Upper lobe of left lung (tissue), 6 donors: ENCODE results near the gene FCMR. TPM values are rescaled to one million over a fixed set of nuclear protein-coding genes. Genes with fewer than 3 reads are reported as not detected.
A peak's percentile ranks its signal among the peaks of the same experiment; 100 is the strongest.

Experiments
- ATAC-seq, 2 donors: fragments of 200-7000 bp; cut with Tn5 transposase; one replicate each; pipeline ENCODE4 v1.9.1; 2022; ENCODE audit warnings: mild to moderate bottlenecking in 2 of 2, moderate library complexity in 2 of 2; ENCODE audit not compliant: low FRiP score in 2 of 2
- DNase-seq, 2 donors: peaks; one replicate each; pipeline ENCODE4 v3.0.0-alpha.2; 2019 to 2020
- H3K27ac ChIP-seq, 4 donors: fragments of 200-600 bp; sonication (generic); one replicate each; pipeline ENCODE4 v1.5.1; 2016 to 2019
- H3K27me3 ChIP-seq, 4 donors: fragments of 200-600 bp; sonication (generic); one replicate each; pipeline ENCODE4 v1.5.1; 2017 to 2019
- H3K36me3 ChIP-seq, 4 donors: fragments of 200-600 bp; sonication (generic); one replicate each; pipeline ENCODE4 v1.5.1; 2016 to 2019
- H3K4me1 ChIP-seq, 4 donors: fragments of 200-600 bp; sonication (generic); one replicate each; pipeline ENCODE4 v1.5.1; 2018 to 2019
- H3K4me3 ChIP-seq, 4 donors: fragments of 200-600 bp; sonication (generic); one replicate each; pipeline ENCODE4 v1.5.1; 2017 to 2019; ENCODE audit warnings: mild to moderate bottlenecking in 2 of 4, moderate library complexity in 1 of 4
- H3K9me3 ChIP-seq, 4 donors: fragments of 200-600 bp; sonication (generic); one replicate each; pipeline ENCODE4 v1.5.1; 2018 to 2019
- CTCF ChIP-seq, 6 experiments: fragments of 450-650 bp in 4 of 6; fragments of 200-600 bp in 2 of 6; sonication (generic) in 2 of 6; IDR thresholded peaks; one replicate each; pipeline ENCODE4 v1.5.1; 2016 to 2019; ENCODE audit warnings: antibody characterized with exemption in 6 of 6
- EP300 ChIP-seq, 4 donors: sonication (generic); formaldehyde crosslinking; IDR thresholded peaks; one replicate each; pipeline ENCODE4 v1.5.1; 2017; ENCODE audit warnings: antibody characterized with exemption in 4 of 4, control low read depth in 2 of 4
- POLR2A ChIP-seq, 4 donors: fragments of 450-650 bp; IDR thresholded peaks; one replicate each; pipeline ENCODE4 v1.5.1; 2016 to 2017; ENCODE audit warnings: antibody characterized with exemption in 4 of 4, mild to moderate bottlenecking in 2 of 4
- POLR2AphosphoS5 ChIP-seq, 2 donors: sonication (generic); formaldehyde crosslinking; IDR thresholded peaks; one replicate each; pipeline ENCODE4 v1.5.1; 2017; ENCODE audit warnings: antibody characterized with exemption in 2 of 2
- WGBS, 2 donors: methylation state at CpG; one replicate each; pipeline ENCODE4 v1.1.5; 2017 to 2018; 5-methylcytosine and 5-hydroxymethylcytosine counted together
- total RNA-seq, 6 donors: library from RNA; depleted of rRNA in 4 of 6; stranded (reverse); fragments of >200 nt in 4 of 6; gene quantifications; one replicate each; pipeline versions ENCODE4 v1.1.0 to v1.2.1, GENCODE V29; 2016 to 2021
- donor health status: DM: no; HTN: no; CAD: no; lungs with moderate emphysema.
- donor health status: DM: no; HTN: yes; CAD: no; lungs with severe emphysema.

FCMR gene
- total RNA-seq, 6 donors from 2014 or later: 4.3 to 13.6 (median 7.2) TPM

GRCh38 chr1:206913766-206914537 lies 7.8 kb downstream of the FCMR start:
- H3K27ac ChIP-seq: no peak overlapping the region
- peaks cover 0 to 8% (median 0%) of the 10 kb centered on the region in 4 donors for H3K27me3 ChIP-seq
- TF ChIP-seq EP300 (IDR thresholded peaks at IDR 0.05) (no peak), POLR2AphosphoS5 (IDR thresholded peaks at IDR 0.05) (no peak), CTCF (IDR thresholded peaks at IDR 0.05) (no peak), POLR2A (IDR thresholded peaks at IDR 0.05) (no peak)
- no peak for DNase-seq
- H3K4me1 ChIP-seq: peaks cover 13 to 17% (median 16%) of the 10 kb centered on the region in 4 donors
- no peaks in the 10 kb centered on the region for H3K9me3 ChIP-seq
- no peaks in the 10 kb centered on the region for H3K36me3 ChIP-seq
- ATAC-seq: no peak
- H3K4me3 ChIP-seq: no peak overlapping the region
- whole genome bisulfite sequencing, 2 donors: 77 to 81% methylated on average over 12 of the region's 12 CpGs

- peak in 1 of 2 donors; percentile 73 for DNase-seq
Measured at GRCh38 chr1:206912445-206913095, 9.2 kb downstream of the FCMR start.

GRCh38 chr1:206911064-206911663 lies 10.6 kb downstream of the FCMR start:
- Histone ChIP-seq H3K36me3 (no peaks in the 10 kb centered on the region), H3K9me3 (no peaks in the 10 kb centered on the region), H3K4me1 (peaks cover 19 to 22% (median 19%) of the 10 kb centered on the region in 4 donors), H3K27ac (no peak overlapping the region), H3K27me3 (peaks cover 0 to 8% (median 0%) of the 10 kb centered on the region in 4 donors), H3K4me3 (no peak overlapping the region)
- 5 to 7% methylated on average over 1 of the region's 1 CpG for WGBS, 2 donors
- no peak for TF ChIP-seq EP300 (IDR thresholded peaks at IDR 0.05)
- peak; percentile 61 to 89 (median 67) for TF ChIP-seq CTCF (IDR thresholded peaks at IDR 0.05)
- TF ChIP-seq POLR2A (IDR thresholded peaks at IDR 0.05): no peak
- TF ChIP-seq POLR2AphosphoS5 (IDR thresholded peaks at IDR 0.05): no peak
- peak in 1 of 2 donors; percentile 38 for DNase-seq
- peak; percentile 65 to 76 for ATAC-seq

More at GRCh38 chr1:206912445-206913095, 9.2 kb downstream of the FCMR start:
- H3K27ac ChIP-seq: no peak overlapping the region
- peak; percentile 84 to 91 (median 88) for TF ChIP-seq CTCF (IDR thresholded peaks at IDR 0.05)
- no peak for TF ChIP-seq POLR2AphosphoS5 (IDR thresholded peaks at IDR 0.05)
- no peaks in the 10 kb centered on the region for H3K36me3 ChIP-seq
- H3K9me3 ChIP-seq: no peaks in the 10 kb centered on the region
- ATAC-seq: peak; percentile 61 to 81
- H3K4me3 ChIP-seq: no peak overlapping the region
- peaks cover 19 to 22% (median 19%) of the 10 kb centered on the region in 4 donors for H3K4me1 ChIP-seq
- 21 to 24% methylated on average over 7 of the region's 7 CpGs for WGBS, 2 donors
- H3K27me3 ChIP-seq: peaks cover 0 to 8% (median 0%) of the 10 kb centered on the region in 4 donors

DNA sequence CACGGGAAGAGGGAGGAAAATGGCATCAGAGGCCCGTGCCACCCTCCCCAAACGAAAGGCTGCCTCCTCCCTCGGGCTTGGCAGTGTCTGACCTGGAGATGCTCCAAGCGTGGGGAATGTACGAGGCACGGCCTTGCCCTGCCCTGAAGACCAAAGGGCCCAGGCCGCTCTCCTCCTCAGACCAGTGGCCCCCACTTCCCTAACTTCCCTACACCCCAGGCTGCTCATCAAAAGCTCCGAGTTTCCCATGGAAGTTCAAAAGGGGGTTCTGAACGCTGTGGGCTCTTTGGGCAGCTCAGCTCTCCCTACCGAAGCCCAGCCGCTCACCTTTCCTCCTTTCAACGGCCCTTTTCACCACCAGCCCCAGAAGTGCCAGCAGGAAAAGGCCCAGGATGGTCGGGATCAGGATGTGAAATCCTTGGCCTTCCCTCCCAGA lies 11.8 kb downstream of the FCMR start:
- peak overlapping the region; percentile 72 to 86 (median 82) for H3K27ac ChIP-seq
- DNase-seq (no peak), ATAC-seq (peak; percentile 5 to 15)
- H3K36me3 ChIP-seq: no peaks in the 10 kb centered on the region
- no peak for TF ChIP-seq EP300 (IDR thresholded peaks at IDR 0.05)
- TF ChIP-seq POLR2A (IDR thresholded peaks at IDR 0.05): no peak
- TF ChIP-seq POLR2AphosphoS5 (IDR thresholded peaks at IDR 0.05): no peak
- TF ChIP-seq CTCF (IDR thresholded peaks at IDR 0.05): no peak
- peak overlapping the region; percentile 38 to 54 (median 50) for H3K4me3 ChIP-seq
- peaks cover 0 to 8% (median 0%) of the 10 kb centered on the region in 4 donors for H3K27me3 ChIP-seq
- H3K4me1 ChIP-seq: peaks cover 19 to 22% (median 19%) of the 10 kb centered on the region in 4 donors
- WGBS, 2 donors: 22 to 61% methylated on average over 8 to 14 of the region's 14 CpGs
- no peaks in the 10 kb centered on the region for H3K9me3 ChIP-seq
